ENCODE data around the gene MGST2. TPM values are rescaled to one million over a fixed set of nuclear protein-coding genes. Genes with fewer than 3 reads are reported as not detected.
"Not testable (repeated sequence)": the region's sequence is repeated elsewhere in the genome, so short reads cannot be mapped to it uniquely, and the experiment has no call there.

MGST2 gene
- polyA plus RNA-seq, 3 donors = 41.7 to 221 (median 153) TPM

DNA sequence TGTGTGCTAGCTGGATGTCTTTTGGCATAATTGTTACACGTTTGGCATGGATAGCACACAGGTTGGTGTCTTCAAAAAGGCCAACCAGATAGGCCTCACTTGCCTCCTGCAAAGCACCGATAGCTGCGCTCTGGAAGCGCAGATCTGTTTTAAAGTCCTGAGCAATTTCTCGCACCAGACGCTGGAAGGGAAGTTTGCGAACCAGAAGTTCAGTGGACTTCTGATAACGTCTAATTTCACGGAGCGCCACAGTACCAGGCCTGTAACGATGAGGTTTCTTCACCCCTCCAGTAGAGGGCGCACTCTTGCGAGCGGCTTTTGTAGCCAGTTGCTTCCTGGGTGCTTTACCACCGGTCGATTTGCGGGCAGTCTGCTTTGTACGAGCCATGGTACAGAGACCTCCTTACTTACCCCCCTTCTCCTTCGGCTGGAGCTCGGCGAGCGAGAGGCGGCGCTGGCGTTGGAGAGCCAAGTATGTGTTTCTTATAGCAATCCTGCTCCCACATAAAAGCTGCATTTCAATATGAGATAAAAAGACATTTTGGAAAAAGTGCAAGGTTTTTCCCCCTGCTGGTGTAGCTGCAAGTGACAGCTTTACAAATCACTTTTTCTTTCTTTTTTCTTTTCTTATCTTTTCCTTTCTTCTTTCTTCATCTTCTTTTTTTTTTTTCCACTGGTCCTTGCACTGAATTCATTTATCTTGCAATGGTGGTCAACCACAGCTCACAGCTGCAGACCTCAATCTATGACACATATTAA, 32.7 kb downstream of the MGST2 start:
- Histone ChIP-seq H3K79me2 (ENCODE audit: insufficient read depth, low read length) (peaks cover 14% of the 10 kb centered on the region), H3K36me3 (replicated peaks in 1 of 2; ENCODE audit: control insufficient read depth in 1 of 2, insufficient read depth in 2 of 2, low read length in 2 of 2) (peaks cover 34 to 85% of the 10 kb centered on the region in 2 donors)
- H3K4me2 ChIP-seq (replicated peaks; ENCODE audit: extremely low read depth, low read length, poor library complexity, severe bottlenecking); DNase-seq; H3K27me3 ChIP-seq (ENCODE audit: control insufficient read depth in 2 of 2, insufficient read depth in 2 of 2, low read length in 2 of 2); H4K20me1 ChIP-seq (ENCODE audit: insufficient read depth, low read length); intact Hi-C loops (cut with micrococcal nuclease); H3K4me1 ChIP-seq (ENCODE audit: control insufficient read depth in 1 of 2, insufficient read depth in 2 of 2, low read length in 2 of 2); H3K4me3 ChIP-seq (replicated peaks in 1 of 3; ENCODE audit: low read depth in 2 of 3, low read length in 3 of 3); H3K4me3 Mint-ChIP-seq; H3K27me3 Mint-ChIP-seq (ENCODE audit: low read depth in 3 of 3); H3K4me1 Mint-ChIP-seq; H3K27ac ChIP-seq (ENCODE audit: low read depth in 1 of 2, low read length in 2 of 2); H3K9me3 ChIP-seq (replicated peaks in 1 of 2; ENCODE audit: control insufficient read depth in 1 of 2, insufficient read depth in 1 of 2, low read length in 2 of 2); H3K9ac ChIP-seq (ENCODE audit: insufficient read depth, low read length, poor library complexity, severe bottlenecking); H2AFZ ChIP-seq (ENCODE audit: insufficient read depth, low read depth, low read length, poor library complexity, severe bottlenecking): not testable (repeated sequence)
- TF ChIP-seq, protein P1, sequence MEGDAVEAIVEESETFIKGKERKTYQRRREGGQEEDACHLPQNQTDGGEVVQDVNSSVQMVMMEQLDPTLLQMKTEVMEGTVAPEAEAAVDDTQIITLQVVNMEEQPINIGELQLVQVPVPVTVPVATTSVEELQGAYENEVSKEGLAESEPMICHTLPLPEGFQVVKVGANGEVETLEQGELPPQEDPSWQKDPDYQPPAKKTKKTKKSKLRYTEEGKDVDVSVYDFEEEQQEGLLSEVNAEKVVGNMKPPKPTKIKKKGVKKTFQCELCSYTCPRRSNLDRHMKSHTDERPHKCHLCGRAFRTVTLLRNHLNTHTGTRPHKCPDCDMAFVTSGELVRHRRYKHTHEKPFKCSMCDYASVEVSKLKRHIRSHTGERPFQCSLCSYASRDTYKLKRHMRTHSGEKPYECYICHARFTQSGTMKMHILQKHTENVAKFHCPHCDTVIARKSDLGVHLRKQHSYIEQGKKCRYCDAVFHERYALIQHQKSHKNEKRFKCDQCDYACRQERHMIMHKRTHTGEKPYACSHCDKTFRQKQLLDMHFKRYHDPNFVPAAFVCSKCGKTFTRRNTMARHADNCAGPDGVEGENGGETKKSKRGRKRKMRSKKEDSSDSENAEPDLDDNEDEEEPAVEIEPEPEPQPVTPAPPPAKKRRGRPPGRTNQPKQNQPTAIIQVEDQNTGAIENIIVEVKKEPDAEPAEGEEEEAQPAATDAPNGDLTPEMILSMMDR (IDR thresholded peaks at IDR 0.05) = peak; percentile 19
- Mint-ChIP-seq H3K9me3 (peaks cover 0 to 11% (median 4%) of the 10 kb centered on the region in 7 donors), H3K36me3 (peaks cover 58 to 74% of the 10 kb centered on the region in 2 donors), H3K27ac (peak overlapping the region in 1 of 7 donors; percentile 46)
- no CpG with 5 or more reads among the region's 25 CpGs for WGBS (ENCODE audit: insufficient coverage)

DNA sequence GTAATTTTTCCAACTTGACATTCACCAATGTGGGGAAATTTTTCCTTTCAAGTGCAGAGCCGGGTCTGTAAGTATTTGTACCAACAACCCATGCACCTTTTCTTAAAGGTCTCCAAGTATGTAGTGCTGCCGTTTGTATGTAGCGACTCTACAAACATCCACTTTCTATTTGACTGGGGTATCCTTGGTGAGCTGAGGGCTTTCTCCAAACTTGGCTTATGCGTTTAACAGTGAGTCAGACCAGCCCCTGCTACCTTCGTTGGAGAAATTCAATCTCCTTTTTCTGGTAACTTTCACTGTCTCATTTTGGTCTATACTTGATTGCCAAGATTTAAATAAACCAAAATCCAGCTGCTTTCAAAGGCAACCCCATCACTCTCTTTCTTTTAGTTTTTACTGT, 34.9 kb downstream of the MGST2 start:
- peaks cover 60 to 80% of the 10 kb centered on the region in 2 donors for H3K36me3 Mint-ChIP-seq
- Histone ChIP-seq H4K20me1 (ENCODE audit: insufficient read depth, low read length) (no peaks in the 10 kb centered on the region), H3K79me2 (ENCODE audit: insufficient read depth, low read length) (no peaks in the 10 kb centered on the region), H3K36me3 (replicated peaks in 1 of 2; ENCODE audit: control insufficient read depth in 1 of 2, insufficient read depth in 2 of 2, low read length in 2 of 2) (peaks cover 47 to 85% of the 10 kb centered on the region in 2 donors), H3K27me3 (ENCODE audit: control insufficient read depth in 2 of 2, insufficient read depth in 2 of 2, low read length in 2 of 2) (no peaks in the 10 kb centered on the region), H2AFZ (ENCODE audit: insufficient read depth, low read depth, low read length, poor library complexity, severe bottlenecking) (no peak overlapping the region), H3K27ac (ENCODE audit: low read depth in 1 of 2, low read length in 2 of 2) (no peak overlapping the region), H3K4me3 (replicated peaks in 1 of 3; ENCODE audit: low read depth in 2 of 3, low read length in 3 of 3) (no peak overlapping the region), H3K9me3 (replicated peaks in 1 of 2; ENCODE audit: control insufficient read depth in 1 of 2, insufficient read depth in 1 of 2, low read length in 2 of 2) (peaks cover 0 to 4% of the 10 kb centered on the region in 2 donors), H3K9ac (ENCODE audit: insufficient read depth, low read length, poor library complexity, severe bottlenecking) (no peak overlapping the region), H3K4me1 (ENCODE audit: control insufficient read depth in 1 of 2, insufficient read depth in 2 of 2, low read length in 2 of 2) (no peaks in the 10 kb centered on the region), H3K4me2 (replicated peaks; ENCODE audit: extremely low read depth, low read length, poor library complexity, severe bottlenecking) (no peak overlapping the region)
- no peak overlapping the region for H3K4me3 Mint-ChIP-seq
- TF ChIP-seq, protein P1 (IDR thresholded peaks at IDR 0.05) = no peak
- H3K4me1 Mint-ChIP-seq = no peaks in the 10 kb centered on the region
- H3K27me3 Mint-ChIP-seq (ENCODE audit: low read depth in 3 of 3) = peaks cover 0 to 1% (median 0%) of the 10 kb centered on the region in 3 donors
- peaks cover 0 to 11% (median 4%) of the 10 kb centered on the region in 7 donors for H3K9me3 Mint-ChIP-seq
- intact Hi-C loops (cut with micrococcal nuclease) = no loop called here
- no peak for DNase-seq
- 90% methylated on average over 3 of the region's 5 CpGs for WGBS (ENCODE audit: insufficient coverage)
- no peak overlapping the region for H3K27ac Mint-ChIP-seq

Data from CD14-positive monocyte (primary cell).